CD4-positive, alpha-beta T cell treated with Interleukin-21 for 1 hour (primary cell): ENCODE data around the gene SERPINI2.

Experiments used
- DNase-seq: peaks from one replicate; pipeline ENCODE4 v3.0.0-alpha.2; 2020

The SERPINI2 gene

GRCh38 chr3:167473863-167474262 lies at the start of gene SERPINI2:
TSS of gene SERPINI2 (minus strand) at chr3:167474042. CDS start at chr3:167471834, 2,208 bp downstream.
- DNase-seq: no peak

DNA sequence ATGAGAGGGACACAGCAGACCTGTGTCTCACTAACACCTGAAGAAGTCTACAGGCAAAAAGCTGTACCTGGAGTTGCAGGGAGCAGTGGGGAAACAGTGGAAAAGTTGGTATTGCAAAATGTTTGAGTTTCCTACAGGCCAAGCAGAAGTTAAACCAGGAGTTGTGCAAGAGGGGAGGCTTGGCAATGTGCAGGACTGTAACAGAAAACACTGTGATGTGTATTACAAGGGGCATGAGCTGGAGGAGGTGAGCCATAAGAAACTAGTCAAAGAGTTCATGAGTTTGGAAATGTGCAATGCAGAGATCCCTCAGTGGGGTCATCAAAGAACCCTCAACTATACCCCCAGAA lies 47.1 kb upstream of the SERPINI2 start:
- DNase-seq: no peak

GRCh38 chr3:167520266-167521005 lies 46.6 kb upstream of the SERPINI2 start:
- DNase-seq: no peak

GRCh38 chr3:167507954-167508353 lies 34.1 kb upstream of the SERPINI2 start:
- DNase-seq: no peak

DNA sequence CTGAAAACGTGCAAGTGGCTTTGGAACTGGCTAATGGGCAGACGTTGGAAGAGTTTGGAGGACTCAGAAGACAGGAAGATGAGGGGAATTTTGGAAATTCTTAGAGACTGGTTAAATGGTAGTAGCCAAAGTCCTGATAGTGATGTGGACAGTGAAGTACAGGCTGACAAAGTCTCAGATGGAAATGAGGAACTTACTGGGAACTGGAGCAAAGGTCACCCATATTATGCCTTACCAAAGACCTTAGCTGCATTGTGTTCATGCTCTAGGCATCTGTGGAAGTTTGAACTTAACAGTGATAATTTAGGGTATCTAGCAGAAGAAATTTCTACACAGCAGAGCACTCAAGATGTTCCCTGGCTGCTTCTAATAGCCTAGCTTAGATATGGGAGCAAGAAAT lies 28.6 kb upstream of the SERPINI2 start:
- no peak for DNase-seq

DNA sequence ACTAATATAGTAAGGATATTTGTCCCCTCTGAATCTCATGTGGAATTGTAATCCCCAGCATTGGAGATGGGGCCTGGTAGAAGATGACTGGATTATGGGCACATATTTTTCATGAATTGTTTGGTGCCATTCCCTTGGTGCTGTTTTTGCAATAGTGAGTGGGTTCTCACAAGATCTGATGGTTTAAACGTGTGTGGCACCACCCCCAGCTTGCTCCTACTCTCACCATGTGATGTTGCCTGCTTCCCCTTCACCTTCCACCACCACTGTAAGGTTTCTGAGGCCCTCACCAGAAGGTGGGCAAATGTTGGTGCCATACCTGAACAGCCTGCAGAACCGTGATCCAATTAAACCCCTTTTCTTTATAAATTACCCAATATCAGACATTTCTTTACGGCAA lies 28.1 kb upstream of the SERPINI2 start:
- no peak for DNase-seq

DNA sequence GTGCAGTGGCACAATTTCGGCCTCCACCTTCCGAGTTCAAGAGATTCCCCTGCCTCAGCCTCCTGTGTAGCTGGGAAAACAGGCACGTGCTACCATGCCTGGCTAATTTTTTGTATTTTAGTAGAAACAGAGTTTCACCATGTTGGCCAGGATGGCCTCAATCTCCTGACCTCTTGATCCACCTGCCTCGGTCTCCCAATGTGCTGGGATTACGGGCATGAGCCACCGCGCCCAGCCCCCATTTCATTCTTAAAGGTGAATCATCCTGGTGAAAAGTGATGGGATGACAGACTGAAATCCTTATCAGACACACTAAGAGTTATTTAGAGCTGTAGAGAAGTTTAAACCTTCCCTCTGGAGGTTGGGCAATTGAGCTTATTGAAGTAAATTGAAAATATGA lies 24.1 kb upstream of the SERPINI2 start:
- DNase-seq: no peak

- no peak for DNase-seq
Measured at GRCh38 chr3:167493244-167493643, 19.4 kb upstream of the SERPINI2 start.

DNA sequence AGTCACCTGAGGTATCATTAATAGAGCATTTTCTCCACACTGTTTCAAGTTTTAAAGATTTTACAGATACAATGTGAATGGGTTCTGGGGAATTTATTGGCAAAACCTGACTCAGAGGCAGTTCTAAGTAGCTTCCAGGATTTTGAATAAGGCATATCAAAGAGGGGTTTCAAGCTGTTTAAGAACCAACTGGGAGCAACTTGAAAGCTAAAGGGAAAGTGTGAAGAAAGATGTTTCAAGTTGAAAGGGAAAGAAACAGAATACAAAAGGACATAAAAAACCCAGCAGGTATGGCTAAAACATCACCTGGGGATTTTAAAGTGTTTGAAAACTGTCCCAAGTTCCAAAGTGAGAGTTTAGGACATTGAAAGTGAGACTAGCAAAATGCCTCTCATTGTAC lies 17.8 kb upstream of the SERPINI2 start:
- DNase-seq: no peak

DNA sequence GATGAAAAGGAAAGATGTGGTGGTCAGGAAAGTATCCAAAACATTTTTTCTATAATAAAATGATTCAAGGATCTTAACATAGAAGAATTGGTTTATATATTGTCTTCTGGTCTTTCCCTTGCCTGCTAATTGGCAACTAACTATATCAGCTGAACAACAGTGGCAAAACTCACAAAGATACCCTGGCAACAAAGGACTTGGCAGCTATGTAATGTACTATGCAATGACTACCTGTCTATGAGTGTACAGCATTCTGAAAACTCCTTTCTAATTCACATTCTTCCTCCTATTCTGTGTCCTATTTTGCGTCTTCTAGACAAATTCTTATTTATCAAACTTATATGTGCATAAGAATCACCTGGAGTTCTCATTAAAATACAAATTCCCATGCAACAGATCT lies 15.7 kb upstream of the SERPINI2 start:
- DNase-seq: no peak

GRCh38 chr3:167487556-167487955 lies 13.7 kb upstream of the SERPINI2 start:
- no peak for DNase-seq

GRCh38 chr3:167484551-167484950 lies 10.7 kb upstream of the SERPINI2 start:
- DNase-seq: no peak

DNA sequence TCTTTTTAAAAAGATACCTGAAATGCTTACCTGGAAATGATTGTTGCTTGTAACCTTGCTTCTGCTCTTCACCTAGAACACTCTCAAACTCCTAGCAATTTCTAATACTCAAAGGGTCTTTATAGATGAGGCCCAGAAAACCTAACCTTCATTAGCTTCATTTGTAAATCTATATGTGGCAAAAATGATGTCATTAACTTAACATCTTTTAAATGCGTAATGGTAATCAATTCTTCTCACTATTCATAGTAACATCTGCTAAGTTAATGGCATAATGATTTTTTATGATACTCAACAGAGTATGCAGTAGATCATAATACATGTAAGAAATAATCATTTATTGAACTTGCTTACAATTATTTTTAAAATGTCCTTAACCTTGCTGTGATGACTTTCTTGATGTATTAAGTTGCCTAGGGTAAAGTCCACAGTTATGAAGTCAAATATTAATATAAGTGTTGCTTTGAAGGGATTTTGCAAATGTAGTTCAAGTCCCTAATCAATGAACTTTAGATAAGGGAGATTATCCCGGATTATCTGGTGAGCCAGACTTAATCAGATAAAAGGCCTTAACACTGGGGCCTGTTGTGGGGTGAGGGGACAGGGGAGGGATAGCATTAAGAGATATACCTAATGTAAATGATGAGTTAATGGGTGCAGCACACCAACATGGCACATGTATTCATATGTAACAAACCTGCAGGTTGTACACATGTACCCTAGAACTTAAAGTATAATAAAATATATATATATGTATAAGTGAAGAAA lies 10.1 kb upstream of the SERPINI2 start:
- DNase-seq: no peak

DNA sequence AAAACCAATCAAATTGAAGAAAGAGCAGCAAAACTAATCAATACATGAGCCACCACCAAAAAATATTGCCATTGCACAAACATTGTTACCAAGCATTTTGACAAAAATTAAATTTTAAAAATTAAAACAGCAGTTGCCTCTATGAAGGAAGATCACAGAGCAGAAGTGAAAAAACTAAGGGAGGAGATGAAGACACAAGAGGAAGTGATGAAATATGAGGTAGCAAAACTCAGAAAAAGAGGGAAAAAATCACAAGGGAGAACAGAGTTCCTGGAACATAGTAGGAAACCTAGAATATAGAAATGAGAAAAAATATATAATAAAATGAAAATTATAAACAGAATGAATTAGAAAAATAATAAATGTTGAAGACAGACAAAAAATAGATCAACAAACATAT lies 7.3 kb upstream of the SERPINI2 start:
- no peak for DNase-seq

- no peak for DNase-seq
Measured at GRCh38 chr3:167480748-167481147, 6.9 kb upstream of the SERPINI2 start.

GRCh38 chr3:167469381-167469780 lies 4.5 kb downstream of the SERPINI2 start:
- DNase-seq: no peak

DNA sequence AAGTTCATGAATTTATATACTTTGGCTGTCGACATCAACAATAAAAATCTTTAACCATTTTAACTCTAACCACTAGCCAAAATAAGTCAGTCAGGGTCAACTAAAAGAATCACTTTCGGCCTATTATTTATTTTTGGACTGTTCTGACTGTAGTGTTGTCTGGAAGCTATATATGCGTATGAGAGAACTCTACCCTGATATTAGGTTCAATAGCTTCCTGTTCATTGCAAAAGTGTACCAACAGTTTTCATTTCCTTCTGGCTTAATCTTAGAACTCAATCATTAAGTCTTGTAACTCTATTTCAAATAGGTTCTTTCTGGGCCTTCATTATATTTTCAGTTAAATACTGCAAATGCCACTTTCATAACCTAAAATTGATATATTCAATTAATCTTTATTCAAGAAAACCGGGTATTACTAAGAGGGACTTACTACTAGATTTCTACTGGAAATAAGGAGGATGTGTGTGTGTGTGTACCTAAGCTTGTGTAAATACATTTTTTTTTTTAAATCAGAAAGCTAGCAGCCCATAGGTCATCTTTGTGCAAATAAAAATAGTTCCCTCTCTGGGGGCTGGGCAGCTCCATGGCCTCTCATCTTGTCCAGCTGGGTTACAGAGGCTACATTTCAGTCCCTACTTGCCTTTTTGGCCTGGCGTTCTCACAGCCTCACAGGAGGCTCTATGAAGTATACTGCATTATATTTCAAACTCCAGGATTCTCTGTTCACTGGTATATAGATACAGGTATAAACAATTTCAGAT lies 5.8 kb downstream of the SERPINI2 start:
- no peak for DNase-seq

GRCh38 chr3:167466966-167467365 lies 6.9 kb downstream of the SERPINI2 start:
- DNase-seq: no peak

- DNase-seq: no peak
Measured at GRCh38 chr3:167456157-167456799, 17.6 kb downstream of the SERPINI2 start.

DNA sequence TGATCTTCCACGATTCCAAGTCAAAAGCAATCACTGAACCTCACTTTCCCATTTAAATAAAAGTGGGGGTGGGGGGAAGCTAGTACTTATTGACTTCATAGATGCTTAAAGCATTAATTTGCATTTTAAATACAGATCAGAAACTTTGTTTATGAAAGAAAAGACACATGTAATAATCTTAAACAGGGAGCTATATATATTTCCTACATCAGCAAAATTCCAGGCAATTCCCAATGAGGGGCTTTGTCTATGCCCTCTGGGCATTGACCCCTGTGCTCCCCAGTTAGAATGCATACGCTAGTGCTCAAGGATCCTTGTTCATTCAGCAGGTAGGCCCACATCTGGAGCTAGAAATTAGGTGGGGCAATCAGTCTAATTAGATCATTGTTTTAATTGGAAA lies 20.0 kb downstream of the SERPINI2 start:
- no peak for DNase-seq

- no peak for DNase-seq
Measured at GRCh38 chr3:167451282-167451681, 22.6 kb downstream of the SERPINI2 start.

- DNase-seq: no peak
Measured at GRCh38 chr3:167450675-167451074, 23.2 kb downstream of the SERPINI2 start.

DNA sequence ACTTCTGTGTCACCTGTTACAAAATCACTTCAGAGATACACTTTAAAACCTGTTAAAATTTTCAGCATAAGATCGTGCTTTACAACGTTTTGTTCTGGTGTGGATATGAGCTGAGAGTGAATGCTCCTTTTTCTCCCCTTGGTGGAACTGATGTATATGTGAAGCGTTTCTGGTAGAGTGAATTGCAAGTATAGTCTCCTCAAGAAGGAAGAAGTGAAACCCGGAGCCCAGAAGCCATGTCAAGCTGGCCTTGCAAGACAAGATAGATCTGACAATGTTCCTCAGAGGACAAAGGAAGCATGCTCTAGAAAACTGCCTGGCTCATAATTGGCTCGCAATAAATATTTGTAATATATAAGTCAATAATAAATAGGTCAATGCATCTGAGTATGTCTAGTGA lies 23.6 kb downstream of the SERPINI2 start:
- no peak for DNase-seq
